Peyer's patch (tissue), 4 donors: ENCODE measurements around the gene OSR1. TPM values are rescaled to one million over a fixed set of nuclear protein-coding genes. Genes with fewer than 3 reads are reported as not detected.
"Not testable (repeated sequence)": the region's sequence is repeated elsewhere in the genome, so short reads cannot be mapped to it uniquely, and the experiment has no call there.

Source experiments
- DNase-seq, 3 donors: peaks; one replicate each; pipeline ENCODE4 v3.0.0-alpha.2; 2017 to 2019
- H3K27ac ChIP-seq, 4 donors: fragments of 200-600 bp; sonication (generic); one replicate each; pipeline ENCODE4 v1.5.1; 2016 to 2019
- H3K27me3 ChIP-seq, 2 donors: fragments of 200-600 bp; sonication (generic); one replicate each; pipeline ENCODE4 v1.5.1; 2019
- H3K36me3 ChIP-seq, 3 donors: fragments of 200-600 bp; sonication (generic); one replicate each; pipeline ENCODE4 v1.5.1; 2016 to 2019
- H3K4me1 ChIP-seq, 4 donors: fragments of 200-600 bp; sonication (generic); one replicate each; pipeline ENCODE4 v1.5.1; 2016 to 2019
- H3K4me3 ChIP-seq, 4 donors: fragments of 200-600 bp; sonication (generic); 1 replicate in 3 of 4; 2 replicates in 1 of 4; pipeline ENCODE4 v1.5.1; 2016 to 2019; ENCODE audit warnings: mild to moderate bottlenecking in 1 of 4
- H3K9me3 ChIP-seq, 4 donors: fragments of 200-600 bp; sonication (generic); one replicate each; pipeline ENCODE4 v1.5.1; 2016 to 2019; ENCODE audit warnings: mild to moderate bottlenecking in 1 of 4
- POLR2A ChIP-seq, 2 donors: fragments of 450-650 bp; IDR thresholded peaks; one replicate each; pipeline ENCODE4 v1.5.1; 2017; ENCODE audit warnings: antibody characterized with exemption in 2 of 2, mild to moderate bottlenecking in 2 of 2, moderate library complexity in 2 of 2
- total RNA-seq, 4 donors: library from RNA; depleted of rRNA; stranded (reverse); fragments of >200 nt; gene quantifications; one replicate each; pipeline ENCODE4 v1.1.0, GENCODE V29; 2016
- TF ChIP-seq, protein P1 (sequence below), 6 experiments: fragments of 450-650 bp in 4 of 6; fragments of 200-600 bp in 2 of 6; sonication (generic) in 1 of 6; IDR thresholded peaks; one replicate each; pipeline ENCODE4 v1.5.1; 2017 to 2019; ENCODE audit warnings: antibody characterized with exemption in 6 of 6, mild to moderate bottlenecking in 3 of 6, moderate library complexity in 1 of 6

Gene OSR1
- total RNA-seq, 4 donors from 2014 or later: 3.9 to 14.9 (median 7.0) TPM

DNA sequence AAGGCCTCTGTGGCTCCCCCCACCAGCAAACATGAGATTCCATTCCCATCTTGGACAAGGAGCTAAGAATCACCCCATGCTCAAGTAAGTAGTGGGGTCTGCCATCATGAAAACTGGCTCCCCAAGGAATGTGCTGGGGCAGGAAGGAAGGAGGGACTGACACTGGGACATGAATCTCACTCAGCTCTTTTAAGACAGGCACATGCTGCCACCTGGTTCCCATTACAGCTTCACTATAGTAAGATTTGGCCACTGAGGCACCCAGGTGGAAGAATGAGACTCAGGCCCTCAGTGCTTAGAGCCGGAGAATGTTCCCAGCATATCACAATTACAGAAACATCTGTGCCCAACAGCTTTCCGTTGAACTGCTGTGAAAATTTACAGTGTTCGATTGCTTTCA is 38.7 kb downstream of the OSR1 start:
- TF ChIP-seq, protein P1, sequence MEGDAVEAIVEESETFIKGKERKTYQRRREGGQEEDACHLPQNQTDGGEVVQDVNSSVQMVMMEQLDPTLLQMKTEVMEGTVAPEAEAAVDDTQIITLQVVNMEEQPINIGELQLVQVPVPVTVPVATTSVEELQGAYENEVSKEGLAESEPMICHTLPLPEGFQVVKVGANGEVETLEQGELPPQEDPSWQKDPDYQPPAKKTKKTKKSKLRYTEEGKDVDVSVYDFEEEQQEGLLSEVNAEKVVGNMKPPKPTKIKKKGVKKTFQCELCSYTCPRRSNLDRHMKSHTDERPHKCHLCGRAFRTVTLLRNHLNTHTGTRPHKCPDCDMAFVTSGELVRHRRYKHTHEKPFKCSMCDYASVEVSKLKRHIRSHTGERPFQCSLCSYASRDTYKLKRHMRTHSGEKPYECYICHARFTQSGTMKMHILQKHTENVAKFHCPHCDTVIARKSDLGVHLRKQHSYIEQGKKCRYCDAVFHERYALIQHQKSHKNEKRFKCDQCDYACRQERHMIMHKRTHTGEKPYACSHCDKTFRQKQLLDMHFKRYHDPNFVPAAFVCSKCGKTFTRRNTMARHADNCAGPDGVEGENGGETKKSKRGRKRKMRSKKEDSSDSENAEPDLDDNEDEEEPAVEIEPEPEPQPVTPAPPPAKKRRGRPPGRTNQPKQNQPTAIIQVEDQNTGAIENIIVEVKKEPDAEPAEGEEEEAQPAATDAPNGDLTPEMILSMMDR (IDR thresholded peaks at IDR 0.05): no peak
- no peak for TF ChIP-seq POLR2A (IDR thresholded peaks at IDR 0.05)

DNA sequence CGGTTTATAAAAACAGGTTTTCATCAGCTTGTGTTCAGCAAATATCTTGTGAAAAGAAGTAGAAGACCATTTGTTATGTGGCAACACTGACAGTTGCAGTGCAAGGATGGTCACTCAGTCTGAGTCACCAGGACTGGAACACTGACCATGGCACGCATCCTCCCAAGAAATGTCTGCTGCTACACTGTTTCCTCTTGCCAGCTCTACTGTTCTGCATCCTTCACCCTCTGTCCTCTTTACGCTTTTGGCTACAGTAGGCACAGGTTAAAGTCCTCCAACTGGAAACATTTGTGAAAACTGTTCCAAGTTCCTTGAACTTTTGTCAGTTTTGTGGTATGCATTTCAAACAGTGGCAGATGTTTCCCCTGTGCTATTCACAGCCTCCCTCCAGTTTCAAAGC is 39.4 kb downstream of the OSR1 start:
- Histone ChIP-seq H3K27me3 (no peaks in the 10 kb centered on the region), H3K9me3 (no peaks in the 10 kb centered on the region), H3K36me3 (no peaks in the 10 kb centered on the region), H3K27ac (no peak overlapping the region), H3K4me1 (no peaks in the 10 kb centered on the region), H3K4me3 (no peak overlapping the region)
- TF ChIP-seq, protein P1 (IDR thresholded peaks at IDR 0.05): no peak
- TF ChIP-seq POLR2A (IDR thresholded peaks at IDR 0.05): no peak
- DNase-seq: no peak

More for the DNA sequence above, 38.7 kb downstream of the OSR1 start:
- H3K36me3 ChIP-seq: no peaks in the 10 kb centered on the region
- no peak overlapping the region for H3K4me3 ChIP-seq
- no peak overlapping the region for H3K27ac ChIP-seq
- no peak for DNase-seq
- H3K27me3 ChIP-seq: no peaks in the 10 kb centered on the region
- H3K9me3 ChIP-seq: no peaks in the 10 kb centered on the region
- no peaks in the 10 kb centered on the region for H3K4me1 ChIP-seq

DNA sequence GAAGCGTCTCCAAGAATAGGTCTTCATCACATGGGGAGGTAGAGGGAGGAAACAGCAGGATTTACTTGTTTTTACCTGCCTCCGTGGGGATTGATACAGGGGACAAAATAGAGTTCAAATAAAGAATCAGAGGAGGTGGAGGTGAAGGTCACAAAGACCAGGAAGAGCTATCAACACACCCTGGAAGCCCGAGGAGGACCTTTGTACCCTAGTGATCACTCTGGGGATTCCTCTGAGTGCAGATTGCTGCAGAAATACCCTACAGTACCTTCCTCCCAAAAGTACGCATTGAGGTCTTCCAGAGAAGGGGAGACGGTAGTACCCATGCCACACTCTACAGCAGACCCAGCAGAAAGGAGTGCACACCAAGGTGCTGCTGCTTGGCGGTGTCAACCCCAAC is 44.9 kb downstream of the OSR1 start:
- no peak overlapping the region for H3K27ac ChIP-seq
- H3K4me1 ChIP-seq: no peaks in the 10 kb centered on the region
- H3K9me3 ChIP-seq: no peaks in the 10 kb centered on the region
- no peak overlapping the region for H3K4me3 ChIP-seq
- H3K36me3 ChIP-seq: no peaks in the 10 kb centered on the region
- no peak for DNase-seq
- no peaks in the 10 kb centered on the region for H3K27me3 ChIP-seq
- TF ChIP-seq, protein P1 (IDR thresholded peaks at IDR 0.05): no peak
- no peak for TF ChIP-seq POLR2A (IDR thresholded peaks at IDR 0.05)

DNA sequence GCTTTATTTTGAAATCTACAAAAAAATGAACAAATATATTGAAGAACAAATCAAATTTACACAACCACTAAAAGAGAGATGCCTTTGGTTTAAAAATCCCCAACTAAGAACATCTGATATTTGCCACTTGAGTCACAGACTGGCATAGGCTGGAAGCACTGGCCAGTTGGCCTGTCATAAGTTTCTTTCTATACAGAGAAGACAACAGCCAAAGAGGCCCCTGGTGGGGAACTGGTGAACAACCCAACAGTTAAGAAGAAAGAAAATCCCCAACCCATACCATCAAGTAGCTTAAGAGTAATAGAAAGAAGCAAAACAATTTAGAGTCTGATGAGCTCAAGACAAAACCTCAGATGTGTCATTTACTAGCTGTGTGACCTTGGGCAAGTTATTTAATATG is 45.5 kb downstream of the OSR1 start:
- no peaks in the 10 kb centered on the region for H3K27me3 ChIP-seq
- no peaks in the 10 kb centered on the region for H3K36me3 ChIP-seq
- no peak overlapping the region for H3K27ac ChIP-seq
- DNase-seq: no peak
- H3K4me3 ChIP-seq: no peak overlapping the region
- H3K9me3 ChIP-seq: no peaks in the 10 kb centered on the region
- TF ChIP-seq, protein P1 (IDR thresholded peaks at IDR 0.05): no peak
- TF ChIP-seq POLR2A (IDR thresholded peaks at IDR 0.05): no peak
- no peaks in the 10 kb centered on the region for H3K4me1 ChIP-seq

DNA sequence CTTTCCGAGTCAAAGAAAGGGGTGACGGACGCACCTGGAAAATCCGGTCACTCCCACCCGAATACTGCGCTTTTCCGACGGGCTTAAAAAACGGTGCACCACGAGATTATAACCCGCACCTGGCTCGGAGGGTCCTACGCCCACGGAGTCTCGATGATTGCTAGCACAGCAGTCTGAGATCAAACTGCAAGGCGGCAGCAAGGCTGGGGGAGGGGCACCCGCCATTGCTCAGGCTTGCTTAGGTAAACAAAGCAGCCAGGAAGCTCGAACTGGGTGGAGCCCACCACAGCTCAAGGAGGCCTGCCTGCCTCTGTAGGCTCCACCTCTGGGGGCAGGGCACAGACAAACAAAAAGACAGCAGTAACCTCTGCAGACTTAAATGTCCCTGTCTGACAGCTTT is 52.4 kb downstream of the OSR1 start:
- not testable (repeated sequence) for DNase-seq, H3K27ac ChIP-seq, H3K9me3 ChIP-seq, H3K4me3 ChIP-seq, H3K4me1 ChIP-seq, H3K36me3 ChIP-seq, H3K27me3 ChIP-seq

DNA sequence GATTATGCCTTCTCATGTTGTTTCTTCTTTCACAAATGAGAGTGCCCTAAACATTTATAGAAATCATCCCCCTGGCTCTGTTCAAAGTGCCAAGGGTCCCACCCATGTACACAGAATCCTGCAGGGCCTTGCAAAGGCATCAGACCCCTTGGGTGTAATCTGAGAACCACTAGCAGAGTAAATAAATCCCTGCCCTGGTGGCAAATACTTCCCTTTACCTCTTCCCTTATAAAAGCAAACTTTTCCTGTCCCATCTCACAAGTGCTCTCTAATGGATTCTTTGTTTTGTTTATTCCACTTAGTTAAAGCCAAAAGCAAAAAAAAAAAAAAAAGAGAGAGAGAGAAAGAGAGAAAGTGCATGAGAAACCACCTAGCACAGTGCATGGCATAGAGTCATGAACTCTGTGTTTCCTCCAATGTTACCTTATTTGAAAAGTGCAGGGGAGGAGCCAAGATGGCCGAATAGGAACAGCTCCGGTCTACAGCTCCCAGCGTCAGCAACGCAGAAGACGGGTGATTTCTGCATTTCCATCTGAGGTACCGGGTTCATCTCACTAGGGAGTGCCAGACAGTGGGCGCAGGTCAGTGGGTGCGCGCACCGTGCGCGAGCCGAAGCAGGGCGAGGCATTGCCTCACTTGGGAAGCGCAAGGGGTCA is 52.9 kb downstream of the OSR1 start:
- not testable (repeated sequence) for H3K27me3 ChIP-seq, H3K9me3 ChIP-seq, H3K36me3 ChIP-seq, H3K4me1 ChIP-seq, H3K27ac ChIP-seq, DNase-seq, H3K4me3 ChIP-seq

DNA sequence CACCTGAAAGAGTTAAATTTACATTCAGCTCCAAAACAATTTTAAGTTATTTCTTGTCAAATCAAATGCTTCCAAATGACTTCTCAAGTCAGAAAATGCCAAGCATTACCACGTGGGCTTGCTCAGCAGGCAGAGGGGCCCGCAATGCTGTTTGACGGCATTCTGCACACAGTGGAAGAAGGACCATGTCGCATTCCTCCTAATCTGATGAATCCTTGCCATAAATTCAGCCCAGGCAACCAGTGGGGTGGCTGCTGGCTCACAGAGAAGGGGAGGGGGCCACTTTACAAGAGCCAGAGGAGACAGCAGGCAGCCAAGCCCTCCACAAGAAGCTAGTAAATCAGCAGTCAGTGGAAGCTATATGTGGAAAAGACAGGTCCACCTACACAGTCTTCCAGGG is 56.7 kb downstream of the OSR1 start:
- Histone ChIP-seq H3K4me3 (no peak overlapping the region), H3K4me1 (no peaks in the 10 kb centered on the region), H3K27ac (no peak overlapping the region), H3K27me3 (no peaks in the 10 kb centered on the region), H3K36me3 (no peaks in the 10 kb centered on the region), H3K9me3 (no peaks in the 10 kb centered on the region)
- DNase-seq: no peak
- TF ChIP-seq, protein P1 (IDR thresholded peaks at IDR 0.05): no peak
- no peak for TF ChIP-seq POLR2A (IDR thresholded peaks at IDR 0.05)
